ENCODE measurements around the gene COPG2.

The COPG2 gene

GRCh38 chr7:130483031-130483430 is 185.5 kb downstream of the COPG2 start:
- Histone ChIP-seq H3K36me3 (ENCODE audit: insufficient read depth, insufficient read length, low read length) (no peaks in the 10 kb centered on the region), H3K4me1 (ENCODE audit: insufficient read depth, insufficient read length) (no peaks in the 10 kb centered on the region), H3K9me3 (ENCODE audit: insufficient read depth, low read length) (peaks cover 6% of the 10 kb centered on the region), H3K27me3 (ENCODE audit: insufficient read depth, insufficient read length) (no peaks in the 10 kb centered on the region), H3K4me3 (ENCODE audit: insufficient read length, low read depth) (no peak overlapping the region), H3K9ac (ENCODE audit: insufficient read length, low read depth) (no peak overlapping the region)
- DNase-seq (ENCODE audit: low read depth, low spot score), result no peak
- no peak for TF ChIP-seq YY1 (IDR thresholded peaks at IDR 0.05; ENCODE audit: insufficient read depth, insufficient read length)
- no peak for TF ChIP-seq SUZ12 (IDR thresholded peaks at IDR 0.05; ENCODE audit: extremely low read depth, insufficient read depth, insufficient read length)
- no peak for TF ChIP-seq ZNF274 (IDR thresholded peaks at IDR 0.05; ENCODE audit: low read depth, low read length)

DNA sequence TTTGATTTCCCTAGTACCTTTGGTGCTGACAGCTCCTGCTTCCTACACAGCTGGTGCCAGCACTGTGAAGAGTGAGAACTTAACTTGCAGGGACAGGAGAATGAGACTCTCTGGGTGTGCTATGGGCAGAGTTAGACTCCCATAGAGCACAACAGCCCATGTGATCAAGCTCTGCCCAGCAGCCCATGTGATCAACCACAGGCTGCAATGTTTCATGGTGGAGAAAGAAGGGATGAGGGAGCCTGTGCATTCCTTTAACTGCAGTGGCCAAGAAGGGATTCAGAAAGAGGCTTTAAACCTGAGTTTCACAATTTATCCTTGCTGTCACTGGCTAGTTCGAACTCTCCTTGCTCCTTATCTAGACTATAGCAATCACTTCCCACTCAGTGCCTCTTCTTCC is 186.7 kb downstream of the COPG2 start:
- TF ChIP-seq SUZ12 (IDR thresholded peaks at IDR 0.05; ENCODE audit: extremely low read depth, insufficient read depth, insufficient read length), result no peak
- no peak for TF ChIP-seq ZNF274 (IDR thresholded peaks at IDR 0.05; ENCODE audit: low read depth, low read length)
- no peak for TF ChIP-seq YY1 (IDR thresholded peaks at IDR 0.05; ENCODE audit: insufficient read depth, insufficient read length)
- no peak overlapping the region for H3K4me3 ChIP-seq (ENCODE audit: insufficient read length, low read depth)
- H3K9ac ChIP-seq (ENCODE audit: insufficient read length, low read depth), result no peak overlapping the region
- no peaks in the 10 kb centered on the region for H3K27me3 ChIP-seq (ENCODE audit: insufficient read depth, insufficient read length)
- H3K36me3 ChIP-seq (ENCODE audit: insufficient read depth, insufficient read length, low read length), result no peaks in the 10 kb centered on the region
- DNase-seq (ENCODE audit: low read depth, low spot score), result no peak
- peaks cover 9% of the 10 kb centered on the region for H3K9me3 ChIP-seq (ENCODE audit: insufficient read depth, low read length)
- no peaks in the 10 kb centered on the region for H3K4me1 ChIP-seq (ENCODE audit: insufficient read depth, insufficient read length)

GRCh38 chr7:130479716-130480400 is 188.7 kb downstream of the COPG2 start:
- Histone ChIP-seq H3K9me3 (ENCODE audit: insufficient read depth, low read length) (peaks cover 9% of the 10 kb centered on the region), H3K4me1 (ENCODE audit: insufficient read depth, insufficient read length) (no peaks in the 10 kb centered on the region), H3K4me3 (ENCODE audit: insufficient read length, low read depth) (no peak overlapping the region), H3K36me3 (ENCODE audit: insufficient read depth, insufficient read length, low read length) (no peaks in the 10 kb centered on the region), H3K9ac (ENCODE audit: insufficient read length, low read depth) (no peak overlapping the region), H3K27me3 (ENCODE audit: insufficient read depth, insufficient read length) (no peaks in the 10 kb centered on the region)
- TF ChIP-seq ZNF274 (IDR thresholded peaks at IDR 0.05; ENCODE audit: low read depth, low read length) (no peak), SUZ12 (IDR thresholded peaks at IDR 0.05; ENCODE audit: extremely low read depth, insufficient read depth, insufficient read length) (no peak), YY1 (IDR thresholded peaks at IDR 0.05; ENCODE audit: insufficient read depth, insufficient read length) (no peak)
- no peak for DNase-seq (ENCODE audit: low read depth, low spot score)

- Histone ChIP-seq H3K4me1 (ENCODE audit: insufficient read depth, insufficient read length) (no peaks in the 10 kb centered on the region), H3K9ac (ENCODE audit: insufficient read length, low read depth) (no peak overlapping the region), H3K4me3 (ENCODE audit: insufficient read length, low read depth) (no peak overlapping the region), H3K9me3 (ENCODE audit: insufficient read depth, low read length) (peaks cover 9% of the 10 kb centered on the region), H3K36me3 (ENCODE audit: insufficient read depth, insufficient read length, low read length) (no peaks in the 10 kb centered on the region), H3K27me3 (ENCODE audit: insufficient read depth, insufficient read length) (no peaks in the 10 kb centered on the region)
- no peak for DNase-seq (ENCODE audit: low read depth, low spot score)
- TF ChIP-seq YY1 (IDR thresholded peaks at IDR 0.05; ENCODE audit: insufficient read depth, insufficient read length) (no peak), SUZ12 (IDR thresholded peaks at IDR 0.05; ENCODE audit: extremely low read depth, insufficient read depth, insufficient read length) (no peak), ZNF274 (IDR thresholded peaks at IDR 0.05; ENCODE audit: low read depth, low read length) (no peak)
These were observed 189.6 kb downstream of the COPG2 start for GRCh38 chr7:130478991-130479390.

DNA sequence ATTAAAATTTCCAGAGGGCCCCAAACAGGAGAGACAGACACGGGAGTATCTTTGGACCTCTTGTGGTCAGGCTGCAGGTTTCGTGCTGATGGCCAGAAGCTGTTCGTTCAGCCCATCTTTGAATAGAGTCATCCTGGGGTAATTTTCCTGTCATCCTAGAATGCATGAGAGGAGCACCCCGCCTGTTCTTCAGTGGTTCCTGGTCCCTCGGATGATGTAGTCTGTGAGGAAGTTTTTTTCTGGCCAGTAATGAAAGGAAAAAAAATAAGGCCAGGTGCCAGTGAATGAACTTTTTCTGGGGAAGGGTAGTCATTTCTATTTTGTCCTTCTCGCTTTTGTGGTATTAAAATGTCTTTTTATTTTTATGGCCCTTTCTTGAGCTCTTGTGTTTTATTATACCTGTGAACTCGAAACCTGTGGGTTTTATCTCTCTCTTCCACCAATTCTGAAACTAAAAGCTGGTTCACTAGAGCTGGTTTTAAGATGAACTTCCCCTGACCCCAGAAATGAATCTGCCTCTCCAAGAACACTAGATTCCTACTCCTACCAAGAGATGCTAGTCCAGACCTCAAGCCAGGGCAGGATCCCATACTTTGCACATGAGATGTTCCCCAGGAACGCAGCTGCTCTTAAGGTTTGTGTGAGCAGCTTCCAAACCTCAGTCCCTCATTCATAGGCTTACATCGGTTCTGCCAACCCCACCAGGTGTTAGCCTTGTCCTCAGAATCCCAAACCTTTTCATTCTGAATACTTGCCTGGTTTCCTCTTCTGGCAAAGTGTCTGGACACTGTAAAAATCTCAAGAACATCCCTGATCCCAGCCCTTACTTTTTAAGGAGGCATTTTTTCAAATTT is 192.0 kb downstream of the COPG2 start:
- Histone ChIP-seq H3K9me3 (ENCODE audit: insufficient read depth, low read length) (peaks cover 9% of the 10 kb centered on the region), H3K27me3 (ENCODE audit: insufficient read depth, insufficient read length) (no peaks in the 10 kb centered on the region), H3K36me3 (ENCODE audit: insufficient read depth, insufficient read length, low read length) (no peaks in the 10 kb centered on the region), H3K9ac (ENCODE audit: insufficient read length, low read depth) (no peak overlapping the region), H3K4me3 (ENCODE audit: insufficient read length, low read depth) (no peak overlapping the region), H3K4me1 (ENCODE audit: insufficient read depth, insufficient read length) (no peaks in the 10 kb centered on the region)
- TF ChIP-seq YY1 (IDR thresholded peaks at IDR 0.05; ENCODE audit: insufficient read depth, insufficient read length), result no peak
- no peak for TF ChIP-seq ZNF274 (IDR thresholded peaks at IDR 0.05; ENCODE audit: low read depth, low read length)
- TF ChIP-seq SUZ12 (IDR thresholded peaks at IDR 0.05; ENCODE audit: extremely low read depth, insufficient read depth, insufficient read length), result no peak
- no peak for DNase-seq (ENCODE audit: low read depth, low spot score)

- Histone ChIP-seq H3K27me3 (ENCODE audit: insufficient read depth, insufficient read length) (no peaks in the 10 kb centered on the region), H3K9ac (ENCODE audit: insufficient read length, low read depth) (no peak overlapping the region), H3K36me3 (ENCODE audit: insufficient read depth, insufficient read length, low read length) (no peaks in the 10 kb centered on the region), H3K4me3 (ENCODE audit: insufficient read length, low read depth) (no peak overlapping the region), H3K4me1 (ENCODE audit: insufficient read depth, insufficient read length) (no peaks in the 10 kb centered on the region), H3K9me3 (ENCODE audit: insufficient read depth, low read length) (peaks cover 9% of the 10 kb centered on the region)
- no peak for DNase-seq (ENCODE audit: low read depth, low spot score)
- TF ChIP-seq SUZ12 (IDR thresholded peaks at IDR 0.05; ENCODE audit: extremely low read depth, insufficient read depth, insufficient read length) (no peak), YY1 (IDR thresholded peaks at IDR 0.05; ENCODE audit: insufficient read depth, insufficient read length) (no peak), ZNF274 (IDR thresholded peaks at IDR 0.05; ENCODE audit: low read depth, low read length) (no peak)
These were observed 192.8 kb downstream of the COPG2 start for GRCh38 chr7:130475776-130476175.

GRCh38 chr7:130473876-130474275 is 194.7 kb downstream of the COPG2 start:
- H3K9ac ChIP-seq (ENCODE audit: insufficient read length, low read depth), result no peak overlapping the region
- no peaks in the 10 kb centered on the region for H3K36me3 ChIP-seq (ENCODE audit: insufficient read depth, insufficient read length, low read length)
- H3K4me1 ChIP-seq (ENCODE audit: insufficient read depth, insufficient read length), result no peaks in the 10 kb centered on the region
- TF ChIP-seq ZNF274 (IDR thresholded peaks at IDR 0.05; ENCODE audit: low read depth, low read length), result no peak
- TF ChIP-seq SUZ12 (IDR thresholded peaks at IDR 0.05; ENCODE audit: extremely low read depth, insufficient read depth, insufficient read length), result no peak
- no peak for TF ChIP-seq YY1 (IDR thresholded peaks at IDR 0.05; ENCODE audit: insufficient read depth, insufficient read length)
- H3K27me3 ChIP-seq (ENCODE audit: insufficient read depth, insufficient read length), result no peaks in the 10 kb centered on the region
- peaks cover 9% of the 10 kb centered on the region for H3K9me3 ChIP-seq (ENCODE audit: insufficient read depth, low read length)
- DNase-seq (ENCODE audit: low read depth, low spot score), result no peak
- H3K4me3 ChIP-seq (ENCODE audit: insufficient read length, low read depth), result no peak overlapping the region
